ENCODE data around the gene MKX. TPM values are rescaled to one million over a fixed set of nuclear protein-coding genes. Genes with fewer than 3 reads are reported as not detected.

The MKX gene
- total and polyA plus RNA-seq, 2 donors from 2014 or later, result 1.3 TPM; not detected in 1

GRCh38 chr10:27728338-27728737, 17.3 kb downstream of the MKX start:
- Histone ChIP-seq H3K4me1 (ENCODE audit: control insufficient read depth in 2 of 3, insufficient read depth in 2 of 3, low read depth in 1 of 3, low read length in 3 of 3) (no peaks in the 10 kb centered on the region), H3K4me3 (ENCODE audit: low read length in 3 of 3) (no peak overlapping the region), H3K9me3 (ENCODE audit: control insufficient read depth in 2 of 3, insufficient read depth in 1 of 3, low read length in 3 of 3) (no peaks in the 10 kb centered on the region), H3K27ac (ENCODE audit: low read depth in 2 of 2, low read length in 2 of 2) (no peak overlapping the region), H3K36me3 (ENCODE audit: control insufficient read depth in 2 of 3, insufficient read depth in 3 of 3, low read length in 3 of 3) (no peaks in the 10 kb centered on the region), H3K27me3 (ENCODE audit: control insufficient read depth, insufficient read depth, low read length) (no peaks in the 10 kb centered on the region), H3K9ac (ENCODE audit: low read length in 3 of 3) (no peak overlapping the region)
- TF ChIP-seq CTCF (IDR thresholded peaks at IDR 0.05; ENCODE audit: borderline replicate concordance, extremely low read depth, insufficient read depth), result no peak
- DNase-seq, result no peak
- intact Hi-C loops (cut with DNase I), result no loop called here
- FAIRE-seq, result no peak

GRCh38 chr10:27724287-27724686, 21.3 kb downstream of the MKX start:
- H3K9ac ChIP-seq (ENCODE audit: low read length in 3 of 3), result no peak overlapping the region
- no peaks in the 10 kb centered on the region for H3K27me3 ChIP-seq (ENCODE audit: control insufficient read depth, insufficient read depth, low read length)
- no peaks in the 10 kb centered on the region for H3K36me3 ChIP-seq (ENCODE audit: control insufficient read depth in 2 of 3, insufficient read depth in 3 of 3, low read length in 3 of 3)
- no peak for TF ChIP-seq CTCF (IDR thresholded peaks at IDR 0.05; ENCODE audit: borderline replicate concordance, extremely low read depth, insufficient read depth)
- no peak overlapping the region for H3K27ac ChIP-seq (ENCODE audit: low read depth in 2 of 2, low read length in 2 of 2)
- no peak overlapping the region for H3K4me3 ChIP-seq (ENCODE audit: low read length in 3 of 3)
- H3K9me3 ChIP-seq (ENCODE audit: control insufficient read depth in 2 of 3, insufficient read depth in 1 of 3, low read length in 3 of 3), result no peaks in the 10 kb centered on the region
- intact Hi-C loops (cut with DNase I), result no loop called here
- no peaks in the 10 kb centered on the region for H3K4me1 ChIP-seq (ENCODE audit: control insufficient read depth in 2 of 3, insufficient read depth in 2 of 3, low read depth in 1 of 3, low read length in 3 of 3)
- DNase-seq, result peak in 1 of 5 donors; percentile 13
- FAIRE-seq, result no peak

- FAIRE-seq, result no peak
- Histone ChIP-seq H3K4me1 (ENCODE audit: control insufficient read depth in 2 of 3, insufficient read depth in 2 of 3, low read depth in 1 of 3, low read length in 3 of 3) (no peaks in the 10 kb centered on the region), H3K4me3 (ENCODE audit: low read length in 3 of 3) (no peak overlapping the region), H3K27me3 (ENCODE audit: control insufficient read depth, insufficient read depth, low read length) (no peaks in the 10 kb centered on the region), H3K9ac (ENCODE audit: low read length in 3 of 3) (no peak overlapping the region), H3K27ac (ENCODE audit: low read depth in 2 of 2, low read length in 2 of 2) (no peak overlapping the region), H3K9me3 (ENCODE audit: control insufficient read depth in 2 of 3, insufficient read depth in 1 of 3, low read length in 3 of 3) (no peaks in the 10 kb centered on the region), H3K36me3 (ENCODE audit: control insufficient read depth in 2 of 3, insufficient read depth in 3 of 3, low read length in 3 of 3) (no peaks in the 10 kb centered on the region)
- no peak for TF ChIP-seq CTCF (IDR thresholded peaks at IDR 0.05; ENCODE audit: borderline replicate concordance, extremely low read depth, insufficient read depth)
- intact Hi-C loops (cut with DNase I), result no loop called here
- no peak for DNase-seq
These were observed 22.2 kb downstream of the MKX start for GRCh38 chr10:27723436-27723835.

- H3K27ac ChIP-seq (ENCODE audit: low read depth in 2 of 2, low read length in 2 of 2), result no peak overlapping the region
- no peak overlapping the region for H3K4me3 ChIP-seq (ENCODE audit: low read length in 3 of 3)
- intact Hi-C loops (cut with DNase I), result no loop called here
- TF ChIP-seq CTCF (IDR thresholded peaks at IDR 0.05; ENCODE audit: borderline replicate concordance, extremely low read depth, insufficient read depth), result no peak
- no peak for DNase-seq
- no peak overlapping the region for H3K9ac ChIP-seq (ENCODE audit: low read length in 3 of 3)
- no peaks in the 10 kb centered on the region for H3K9me3 ChIP-seq (ENCODE audit: control insufficient read depth in 2 of 3, insufficient read depth in 1 of 3, low read length in 3 of 3)
- H3K4me1 ChIP-seq (ENCODE audit: control insufficient read depth in 2 of 3, insufficient read depth in 2 of 3, low read depth in 1 of 3, low read length in 3 of 3), result no peaks in the 10 kb centered on the region
- no peaks in the 10 kb centered on the region for H3K36me3 ChIP-seq (ENCODE audit: control insufficient read depth in 2 of 3, insufficient read depth in 3 of 3, low read length in 3 of 3)
- no peaks in the 10 kb centered on the region for H3K27me3 ChIP-seq (ENCODE audit: control insufficient read depth, insufficient read depth, low read length)
- FAIRE-seq, result no peak
These were observed 25.1 kb downstream of the MKX start for GRCh38 chr10:27720529-27720928.
